ENCODE data around the gene RHPN2. TPM values are rescaled to one million over a fixed set of nuclear protein-coding genes. Genes with fewer than 3 reads are reported as not detected.
A peak's percentile ranks its signal among the peaks of the same experiment; 100 is the strongest.

RHPN2 gene
- polyA plus RNA-seq, 2 of the 4 experiments (the other 2 are of a cell fraction), result 60.5 to 140 TPM

DNA sequence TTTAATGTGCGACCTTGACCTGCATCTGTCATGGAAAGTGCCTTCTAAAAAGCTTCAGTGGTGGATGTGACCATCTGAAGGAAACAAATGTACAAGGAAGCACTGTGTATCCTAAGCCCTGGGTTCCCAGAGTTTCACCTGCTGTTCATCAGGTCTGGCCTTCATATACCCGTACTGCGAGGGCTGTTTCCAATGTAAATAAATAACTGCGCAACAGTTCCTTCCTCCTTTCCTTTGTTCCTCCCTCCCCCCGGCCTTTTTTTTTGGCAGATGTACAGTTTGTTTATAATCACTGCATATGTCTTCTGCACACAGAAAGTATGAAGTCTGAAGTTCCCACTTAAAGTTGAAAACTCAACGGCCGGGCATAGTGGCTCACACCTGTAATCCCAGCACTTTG lies 87.4 kb downstream of the RHPN2 start:
- ATAC-seq (peak; percentile 12 to 27; a peak in 2 of 6 replicates), DNase-seq (ENCODE audit: low read depth in 1 of 2, low spot score in 1 of 2) (peak; percentile 37 to 69), FAIRE-seq (no peak)
- peak overlapping the region; percentile 40 for H3K4me2 ChIP-seq
- TF ChIP-seq RARB (CRISPR knock-in tag; IDR thresholded peaks at IDR 0.05) (no peak), CHD4 (IDR thresholded peaks at IDR 0.05; ENCODE audit: borderline replicate concordance) (no peak), EP300 (IDR thresholded peaks at IDR 0.05) (0 out of 5 replicates have a peak, but pooled peaks of 1 of the 2 experiments have one; percentile 14), NR3C1 (IDR thresholded peaks at IDR 0.05) (no peak), HDAC2 (IDR thresholded peaks at IDR 0.05) (no peak), MAZ (IDR thresholded peaks at IDR 0.05; ENCODE audit: borderline replicate concordance, low read depth, low read length) (no peak), ZSCAN20 (CRISPR knock-in tag; IDR thresholded peaks at IDR 0.05) (no peak), CBX8 (IDR thresholded peaks at IDR 0.05) (no peak), CEBPB (IDR thresholded peaks at IDR 0.05) (peak in 1 of 2 experiments; percentile 55; a peak in 2 of 4 replicates), NPAS2 (CRISPR knock-in tag; IDR thresholded peaks at IDR 0.05; ENCODE audit: borderline replicate concordance) (no peak)
- WGBS (ENCODE audit: missing lambda C conversion rate), result 42% methylated on average over 7 of the region's 7 CpGs
- no peak overlapping the region for H3K4me3 ChIP-seq
- H3K27ac ChIP-seq, result peak overlapping the region; percentile 38 to 42
- H3K9me3 ChIP-seq, result no peaks in the 10 kb centered on the region
- H3K4me1 ChIP-seq, result peaks cover 28% of the 10 kb centered on the region
- ChIA-PET POLR2A (interaction anchor here (1.7 kb wide), 1 partner anchor 199 kb away, joined by 5 read pairs; no protein-coding TSS in a partner anchor), CTCF (interaction anchor here (0.6 to 16.5 kb wide), 31 partner anchors 8 to 371 kb away, joined by 3 to 349 read pairs (median 14); partner anchors contain the start of genes GPATCH1, RHPN2 and WDR88)

DNA sequence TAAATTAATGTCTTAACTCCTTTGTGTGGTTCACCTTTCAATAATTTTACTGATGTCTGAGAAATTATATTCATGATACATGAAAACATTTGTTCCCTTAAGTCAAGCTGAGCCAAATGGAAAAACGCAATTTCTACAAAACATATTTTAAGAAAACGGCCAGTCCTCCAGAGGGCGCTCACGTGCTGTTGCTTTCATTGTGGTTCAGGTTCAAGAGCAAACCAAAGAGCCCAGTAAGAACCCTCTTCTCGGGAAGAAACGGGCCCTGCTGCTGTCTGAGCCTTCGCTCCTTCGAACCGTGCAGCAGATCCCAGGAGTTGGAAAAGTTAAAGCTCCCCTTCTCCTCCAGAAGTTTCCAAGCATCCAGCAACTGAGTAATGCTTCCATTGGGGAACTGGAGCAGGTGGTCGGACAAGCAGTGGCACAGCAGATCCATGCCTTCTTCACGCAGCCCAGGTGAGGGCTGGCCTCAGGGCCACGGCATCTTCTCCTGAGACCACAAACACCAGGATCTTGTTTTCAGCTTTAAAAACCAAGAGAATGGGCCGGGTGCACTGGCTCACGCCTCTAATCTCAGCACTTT lies 88.4 kb downstream of the RHPN2 start:
- ATAC-seq (peak; percentile 7 to 16; a peak in 1 of 6 replicates), FAIRE-seq (peak; percentile 94), DNase-seq (ENCODE audit: low read depth in 1 of 2, low spot score in 1 of 2) (peak; percentile 89)
- Histone ChIP-seq H3K9me3 (no peaks in the 10 kb centered on the region), H3K4me2 (peak overlapping the region; percentile 40; the same call in 1 of the 3 replicates), H3K27ac (peak overlapping the region; percentile 38 to 42; a peak in 5 of 6 replicates), H3K4me1 (peaks cover 28% of the 10 kb centered on the region), H3K4me3 (no peak overlapping the region)
- 38% methylated on average over 14 of the region's 14 CpGs for WGBS (ENCODE audit: missing lambda C conversion rate)
- ChIA-PET CTCF (interaction anchor here (0.6 to 16.5 kb wide), 88 partner anchors 9 to 545 kb away, joined by 3 to 349 read pairs (median 6); partner anchors contain the start of genes ANKRD27, GPATCH1, NUDT19 and RGS9BP), POLR2A (interaction anchor here (0.6 to 1.7 kb wide), 3 partner anchors 65 to 200 kb away, joined by 5 read pairs; no protein-coding TSS in a partner anchor)
- TF ChIP-seq FOSB (CRISPR knock-in tag; IDR thresholded peaks at IDR 0.05) (no peak), CBX8 (IDR thresholded peaks at IDR 0.05) (no peak), HOXB5 (CRISPR knock-in tag; IDR thresholded peaks at IDR 0.05) (no peak), CEBPB (IDR thresholded peaks at IDR 0.05) (no peak), JUNB (IDR thresholded peaks at IDR 0.05) (no peak), SMC3 (IDR thresholded peaks at IDR 0.05) (peak; percentile 99), RNF2 (IDR thresholded peaks at IDR 0.05; ENCODE audit: borderline replicate concordance, low read depth) (no peak), POLR2AphosphoS2 (conservative IDR thresholded peaks at IDR 0.05; ENCODE audit: low read length) (no peak), NPAS2 (CRISPR knock-in tag; IDR thresholded peaks at IDR 0.05; ENCODE audit: borderline replicate concordance) (no peak), BHLHE40 (IDR thresholded peaks at IDR 0.05; ENCODE audit: low read depth, low read length) (no peak), HEYL (CRISPR knock-in tag; IDR thresholded peaks at IDR 0.05) (no peak), RARB (CRISPR knock-in tag; IDR thresholded peaks at IDR 0.05) (no peak), FOXS1 (CRISPR knock-in tag; IDR thresholded peaks at IDR 0.05) (no peak), EHMT2 (IDR thresholded peaks at IDR 0.05; ENCODE audit: low read depth) (no peak), JUN (IDR thresholded peaks at IDR 0.05) (no peak; a peak in 1 of 5 replicates), KDM1A (IDR thresholded peaks at IDR 0.05; ENCODE audit: low read depth) (no peak), RAD21 (conservative IDR thresholded peaks at IDR 0.05 in 1 of 2, IDR thresholded peaks at IDR 0.05 in 1 of 2) (peak; percentile 99 to 100), ZSCAN20 (CRISPR knock-in tag; IDR thresholded peaks at IDR 0.05) (no peak), POLR2A (IDR thresholded peaks at IDR 0.05; ENCODE audit: low read length) (no peak)
- TF ChIP-seq, protein P1, sequence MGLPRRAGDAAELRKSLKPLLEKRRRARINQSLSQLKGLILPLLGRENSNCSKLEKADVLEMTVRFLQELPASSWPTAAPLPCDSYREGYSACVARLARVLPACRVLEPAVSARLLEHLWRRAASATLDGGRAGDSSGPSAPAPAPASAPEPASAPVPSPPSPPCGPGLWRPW (IDR thresholded peaks at IDR 0.05), result no peak
- TF ChIP-seq, protein P2, sequence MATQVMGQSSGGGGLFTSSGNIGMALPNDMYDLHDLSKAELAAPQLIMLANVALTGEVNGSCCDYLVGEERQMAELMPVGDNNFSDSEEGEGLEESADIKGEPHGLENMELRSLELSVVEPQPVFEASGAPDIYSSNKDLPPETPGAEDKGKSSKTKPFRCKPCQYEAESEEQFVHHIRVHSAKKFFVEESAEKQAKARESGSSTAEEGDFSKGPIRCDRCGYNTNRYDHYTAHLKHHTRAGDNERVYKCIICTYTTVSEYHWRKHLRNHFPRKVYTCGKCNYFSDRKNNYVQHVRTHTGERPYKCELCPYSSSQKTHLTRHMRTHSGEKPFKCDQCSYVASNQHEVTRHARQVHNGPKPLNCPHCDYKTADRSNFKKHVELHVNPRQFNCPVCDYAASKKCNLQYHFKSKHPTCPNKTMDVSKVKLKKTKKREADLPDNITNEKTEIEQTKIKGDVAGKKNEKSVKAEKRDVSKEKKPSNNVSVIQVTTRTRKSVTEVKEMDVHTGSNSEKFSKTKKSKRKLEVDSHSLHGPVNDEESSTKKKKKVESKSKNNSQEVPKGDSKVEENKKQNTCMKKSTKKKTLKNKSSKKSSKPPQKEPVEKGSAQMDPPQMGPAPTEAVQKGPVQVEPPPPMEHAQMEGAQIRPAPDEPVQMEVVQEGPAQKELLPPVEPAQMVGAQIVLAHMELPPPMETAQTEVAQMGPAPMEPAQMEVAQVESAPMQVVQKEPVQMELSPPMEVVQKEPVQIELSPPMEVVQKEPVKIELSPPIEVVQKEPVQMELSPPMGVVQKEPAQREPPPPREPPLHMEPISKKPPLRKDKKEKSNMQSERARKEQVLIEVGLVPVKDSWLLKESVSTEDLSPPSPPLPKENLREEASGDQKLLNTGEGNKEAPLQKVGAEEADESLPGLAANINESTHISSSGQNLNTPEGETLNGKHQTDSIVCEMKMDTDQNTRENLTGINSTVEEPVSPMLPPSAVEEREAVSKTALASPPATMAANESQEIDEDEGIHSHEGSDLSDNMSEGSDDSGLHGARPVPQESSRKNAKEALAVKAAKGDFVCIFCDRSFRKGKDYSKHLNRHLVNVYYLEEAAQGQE (IDR thresholded peaks at IDR 0.05), result no peak
- TF ChIP-seq, protein P3, sequence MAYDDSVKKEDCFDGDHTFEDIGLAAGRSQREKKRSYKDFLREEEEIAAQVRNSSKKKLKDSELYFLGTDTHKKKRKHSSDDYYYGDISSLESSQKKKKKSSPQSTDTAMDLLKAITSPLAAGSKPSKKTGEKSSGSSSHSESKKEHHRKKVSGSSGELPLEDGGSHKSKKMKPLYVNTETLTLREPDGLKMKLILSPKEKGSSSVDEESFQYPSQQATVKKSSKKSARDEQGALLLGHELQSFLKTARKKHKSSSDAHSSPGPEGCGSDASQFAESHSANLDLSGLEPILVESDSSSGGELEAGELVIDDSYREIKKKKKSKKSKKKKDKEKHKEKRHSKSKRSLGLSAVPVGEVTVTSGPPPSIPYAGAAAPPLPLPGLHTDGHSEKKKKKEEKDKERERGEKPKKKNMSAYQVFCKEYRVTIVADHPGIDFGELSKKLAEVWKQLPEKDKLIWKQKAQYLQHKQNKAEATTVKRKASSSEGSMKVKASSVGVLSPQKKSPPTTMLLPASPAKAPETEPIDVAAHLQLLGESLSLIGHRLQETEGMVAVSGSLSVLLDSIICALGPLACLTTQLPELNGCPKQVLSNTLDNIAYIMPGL (CRISPR knock-in tag; IDR thresholded peaks at IDR 0.05; ENCODE audit: borderline replicate concordance), result no peak
- TF ChIP-seq, protein P4, sequence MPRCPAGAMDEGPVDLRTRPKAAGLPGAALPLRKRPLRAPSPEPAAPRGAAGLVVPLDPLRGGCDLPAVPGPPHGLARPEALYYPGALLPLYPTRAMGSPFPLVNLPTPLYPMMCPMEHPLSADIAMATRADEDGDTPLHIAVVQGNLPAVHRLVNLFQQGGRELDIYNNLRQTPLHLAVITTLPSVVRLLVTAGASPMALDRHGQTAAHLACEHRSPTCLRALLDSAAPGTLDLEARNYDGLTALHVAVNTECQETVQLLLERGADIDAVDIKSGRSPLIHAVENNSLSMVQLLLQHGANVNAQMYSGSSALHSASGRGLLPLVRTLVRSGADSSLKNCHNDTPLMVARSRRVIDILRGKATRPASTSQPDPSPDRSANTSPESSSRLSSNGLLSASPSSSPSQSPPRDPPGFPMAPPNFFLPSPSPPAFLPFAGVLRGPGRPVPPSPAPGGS (IDR thresholded peaks at IDR 0.05), result no peak
